ENCODE results near the gene EP400.

GRCh38 chr12:131913666-131914065 is 36.1 kb upstream of the EP400 start:
- TF ChIP-seq ZNF121 (CRISPR knock-in tag; conservative IDR thresholded peaks at IDR 0.05) (no peak), TFE3 (CRISPR knock-in tag; IDR thresholded peaks at IDR 0.05) (no peak), REST (IDR thresholded peaks at IDR 0.05; ENCODE audit: borderline replicate concordance) (no peak), REST (CRISPR knock-in tag; IDR thresholded peaks at IDR 0.05; ENCODE audit: low read depth) (no peak), MYC (IDR thresholded peaks at IDR 0.05; ENCODE audit: low read depth, low read length) (no peak), MYC (CRISPR knock-in tag; IDR thresholded peaks at IDR 0.05; ENCODE audit: borderline replicate concordance, low read depth) (no peak), NR2C2 (CRISPR knock-in tag; IDR thresholded peaks at IDR 0.05) (no peak), NR2C2 (tag; IDR thresholded peaks at IDR 0.05) (no peak), PML (IDR thresholded peaks at IDR 0.05; ENCODE audit: low read length) (no peak), RFX5 (IDR thresholded peaks at IDR 0.05; ENCODE audit: low read depth, low read length) (no peak), CHD1 (IDR thresholded peaks at IDR 0.05; ENCODE audit: low read length) (no peak), NCOA4 (IDR thresholded peaks at IDR 0.05; ENCODE audit: partially characterized antibody) (no peak), ZNF197 (CRISPR knock-in tag; IDR thresholded peaks at IDR 0.05; ENCODE audit: low read depth) (no peak), CTCF (IDR thresholded peaks at IDR 0.05 in 2 of 3, conservative IDR thresholded peaks at IDR 0.05 in 1 of 3; ENCODE audit: insufficient read depth in 2 of 3, low read depth in 1 of 3, low read length in 3 of 3) (no peak), ZKSCAN8 (CRISPR knock-in tag; IDR thresholded peaks at IDR 0.05) (no peak)
